ENCODE data around the gene RHOT2.

GRCh38 chr16:703406-703805 is 35.5 kb downstream of the RHOT2 start:
- TF ChIP-seq CTCF (IDR thresholded peaks at IDR 0.05) = no peak
- TF ChIP-seq POLR2A (IDR thresholded peaks at IDR 0.05) = no peak
